Body of pancreas (tissue), 4 donors: Measurements from ENCODE around the gene ZRANB1.

ENCODE experiments used
- POLR2A ChIP-seq, 3 donors: fragments of 450-650 bp; IDR thresholded peaks; one replicate each; pipeline ENCODE4 v1.6.1; 2016; ENCODE audit warnings: antibody characterized with exemption in 3 of 3, mild to moderate bottlenecking in 2 of 3
- TF ChIP-seq, protein P1 (sequence below), 7 experiments: fragments of 450-650 bp in 4 of 7; fragments of 200-600 bp in 3 of 7; sonication (generic) in 3 of 7; IDR thresholded peaks; one replicate each; pipeline ENCODE4 v1.5.1; 2016 to 2019; ENCODE audit warnings: antibody characterized with exemption in 7 of 7

DNA sequence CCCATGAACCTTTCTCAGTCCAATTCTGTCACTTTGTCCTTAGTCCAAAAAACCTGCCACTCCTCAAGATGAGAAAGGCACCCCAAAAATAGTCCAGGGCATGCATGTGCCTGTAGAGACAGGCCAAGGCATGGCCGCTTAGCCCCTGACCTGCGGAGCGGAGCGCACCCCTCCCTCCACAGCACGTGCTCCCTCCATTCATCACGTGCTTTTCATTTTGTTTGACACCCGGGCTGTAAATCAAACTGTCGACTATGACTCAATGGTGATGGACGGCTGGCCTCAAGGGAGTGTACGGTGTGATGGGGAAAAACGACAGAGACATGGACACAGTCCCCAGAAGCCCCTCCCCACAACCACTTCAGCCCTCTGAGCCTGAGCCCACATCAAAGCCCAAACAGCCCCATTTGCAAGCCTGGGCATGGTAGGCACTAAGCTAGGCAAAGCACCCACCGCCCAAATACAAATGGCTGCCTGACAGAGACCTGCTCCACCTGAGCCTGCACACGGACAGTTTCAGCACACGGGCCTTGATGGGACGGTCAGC is 90.6 kb downstream of the ZRANB1 start:
- TF ChIP-seq, protein P1, sequence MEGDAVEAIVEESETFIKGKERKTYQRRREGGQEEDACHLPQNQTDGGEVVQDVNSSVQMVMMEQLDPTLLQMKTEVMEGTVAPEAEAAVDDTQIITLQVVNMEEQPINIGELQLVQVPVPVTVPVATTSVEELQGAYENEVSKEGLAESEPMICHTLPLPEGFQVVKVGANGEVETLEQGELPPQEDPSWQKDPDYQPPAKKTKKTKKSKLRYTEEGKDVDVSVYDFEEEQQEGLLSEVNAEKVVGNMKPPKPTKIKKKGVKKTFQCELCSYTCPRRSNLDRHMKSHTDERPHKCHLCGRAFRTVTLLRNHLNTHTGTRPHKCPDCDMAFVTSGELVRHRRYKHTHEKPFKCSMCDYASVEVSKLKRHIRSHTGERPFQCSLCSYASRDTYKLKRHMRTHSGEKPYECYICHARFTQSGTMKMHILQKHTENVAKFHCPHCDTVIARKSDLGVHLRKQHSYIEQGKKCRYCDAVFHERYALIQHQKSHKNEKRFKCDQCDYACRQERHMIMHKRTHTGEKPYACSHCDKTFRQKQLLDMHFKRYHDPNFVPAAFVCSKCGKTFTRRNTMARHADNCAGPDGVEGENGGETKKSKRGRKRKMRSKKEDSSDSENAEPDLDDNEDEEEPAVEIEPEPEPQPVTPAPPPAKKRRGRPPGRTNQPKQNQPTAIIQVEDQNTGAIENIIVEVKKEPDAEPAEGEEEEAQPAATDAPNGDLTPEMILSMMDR (IDR thresholded peaks at IDR 0.05), result no peak
- no peak for TF ChIP-seq POLR2A (IDR thresholded peaks at IDR 0.05)
